ENCODE data around the gene TRIM7.

Gene TRIM7

DNA sequence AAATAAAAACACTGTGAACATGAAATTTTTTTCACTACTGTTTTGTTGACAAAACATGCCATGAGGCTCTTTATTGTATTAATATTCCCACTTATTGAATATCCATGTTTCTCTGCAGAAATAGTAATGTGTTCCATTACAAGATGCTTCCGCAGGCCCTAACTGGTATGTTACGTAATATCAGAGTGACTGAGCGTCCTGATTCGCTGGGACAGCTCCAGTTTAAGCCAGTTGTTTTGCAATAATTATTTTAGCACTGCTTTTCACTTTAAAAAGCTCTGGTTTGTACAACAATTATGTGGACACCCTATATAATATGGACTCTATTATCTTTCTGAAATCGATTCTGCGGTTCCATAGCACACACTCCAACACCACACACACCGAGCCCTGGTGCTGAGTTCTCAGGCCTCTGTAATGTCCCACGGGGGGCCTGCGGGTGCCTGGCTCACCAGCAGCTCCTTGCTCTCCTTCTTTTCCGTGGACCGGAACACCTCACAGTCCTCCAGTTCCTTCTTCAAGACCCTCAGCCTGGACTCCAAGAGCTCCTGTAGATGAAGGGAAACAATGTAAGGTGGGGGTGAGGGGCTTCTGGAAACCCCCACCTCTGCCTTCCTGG, 1.8 kb downstream of the TRIM7 start:
- H3K4me1 ChIP-seq (ENCODE audit: control insufficient read depth in 2 of 2, insufficient read depth in 2 of 2, low read length in 2 of 2) = peaks cover 17 to 33% of the 10 kb centered on the region in 2 donors
- H3K27ac ChIP-seq (ENCODE audit: low read depth in 2 of 2, low read length in 2 of 2) = peak overlapping the region in 1 of 2 donors; percentile 16
- H3K27me3 ChIP-seq (ENCODE audit: control insufficient read depth in 2 of 2, insufficient read depth in 2 of 2, low read length in 2 of 2) = peaks cover 0 to 7% of the 10 kb centered on the region in 2 donors
- no peaks in the 10 kb centered on the region for H3K36me3 ChIP-seq (ENCODE audit: control insufficient read depth in 2 of 2, insufficient read depth in 2 of 2, low read length in 2 of 2)
- H3K9ac ChIP-seq (ENCODE audit: low read depth in 1 of 2, low read length in 2 of 2) = no peak overlapping the region
- no peak overlapping the region for H3K4me3 ChIP-seq (ENCODE audit: low read length in 2 of 2)
- no peaks in the 10 kb centered on the region for H3K9me3 ChIP-seq (ENCODE audit: control insufficient read depth in 2 of 2, low read length in 2 of 2)

- Histone ChIP-seq H3K9ac (ENCODE audit: low read depth in 1 of 2, low read length in 2 of 2) (no peak overlapping the region), H3K4me1 (ENCODE audit: control insufficient read depth in 2 of 2, insufficient read depth in 2 of 2, low read length in 2 of 2) (peaks cover 9 to 26% of the 10 kb centered on the region in 2 donors), H3K9me3 (ENCODE audit: control insufficient read depth in 2 of 2, low read length in 2 of 2) (no peaks in the 10 kb centered on the region), H3K4me3 (ENCODE audit: low read length in 2 of 2) (no peak overlapping the region), H3K36me3 (ENCODE audit: control insufficient read depth in 2 of 2, insufficient read depth in 2 of 2, low read length in 2 of 2) (no peaks in the 10 kb centered on the region), H3K27me3 (ENCODE audit: control insufficient read depth in 2 of 2, insufficient read depth in 2 of 2, low read length in 2 of 2) (peaks cover 0 to 4% of the 10 kb centered on the region in 2 donors), H3K27ac (ENCODE audit: low read depth in 2 of 2, low read length in 2 of 2) (no peak overlapping the region)
Observed at GRCh38 chr5:181200816-181201215, 4.2 kb downstream of the TRIM7 start.

DNA sequence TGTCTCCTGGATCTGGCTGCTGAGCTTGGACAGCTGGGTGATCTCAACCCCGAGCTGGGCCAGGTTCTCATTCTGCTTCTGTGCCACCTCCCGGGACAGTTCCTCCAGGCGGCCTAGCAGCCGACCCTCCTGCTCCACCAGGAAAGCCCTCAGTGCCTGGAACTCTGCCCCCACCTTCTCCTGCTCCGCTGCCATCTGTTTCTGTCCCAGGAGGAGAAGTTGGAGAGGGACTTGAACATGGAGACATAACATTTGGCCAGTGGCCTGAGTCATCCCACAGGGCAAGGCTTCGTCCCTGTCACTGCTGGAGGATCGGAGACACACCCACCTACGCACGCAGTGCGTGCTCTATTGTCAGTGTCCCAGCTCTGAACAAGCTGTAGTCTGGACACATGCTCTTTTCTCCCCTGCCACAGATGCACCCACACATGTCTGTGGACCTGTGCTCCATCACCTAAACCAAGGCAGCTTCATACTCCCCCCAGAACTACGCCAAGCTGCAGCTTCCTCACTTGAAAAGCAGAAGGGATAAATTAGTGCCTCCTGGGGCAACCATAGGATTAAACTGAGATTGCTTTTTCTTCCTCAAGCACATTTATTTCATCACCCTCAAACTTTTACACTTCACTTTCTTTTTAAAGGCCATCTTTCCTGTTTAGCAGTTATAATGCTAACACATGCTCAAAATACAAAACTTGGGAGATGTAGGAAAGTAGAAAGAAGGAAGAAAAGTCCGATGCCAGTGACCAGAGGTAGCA, 4.9 kb downstream of the TRIM7 start:
- no peaks in the 10 kb centered on the region for H3K9me3 ChIP-seq (ENCODE audit: control insufficient read depth in 2 of 2, low read length in 2 of 2)
- H3K27me3 ChIP-seq (ENCODE audit: control insufficient read depth in 2 of 2, insufficient read depth in 2 of 2, low read length in 2 of 2) = peaks cover 0 to 3% of the 10 kb centered on the region in 2 donors
- H3K9ac ChIP-seq (ENCODE audit: low read depth in 1 of 2, low read length in 2 of 2) = no peak overlapping the region
- H3K36me3 ChIP-seq (ENCODE audit: control insufficient read depth in 2 of 2, insufficient read depth in 2 of 2, low read length in 2 of 2) = no peaks in the 10 kb centered on the region
- H3K27ac ChIP-seq (ENCODE audit: low read depth in 2 of 2, low read length in 2 of 2) = no peak overlapping the region
- H3K4me3 ChIP-seq (ENCODE audit: low read length in 2 of 2) = no peak overlapping the region
- peaks cover 4 to 20% of the 10 kb centered on the region in 2 donors for H3K4me1 ChIP-seq (ENCODE audit: control insufficient read depth in 2 of 2, insufficient read depth in 2 of 2, low read length in 2 of 2)

GRCh38 chr5:181198905-181199519, 6.0 kb downstream of the TRIM7 start:
- H3K9ac ChIP-seq (ENCODE audit: low read depth in 1 of 2, low read length in 2 of 2) = no peak overlapping the region
- H3K36me3 ChIP-seq (ENCODE audit: control insufficient read depth in 2 of 2, insufficient read depth in 2 of 2, low read length in 2 of 2) = no peaks in the 10 kb centered on the region
- no peaks in the 10 kb centered on the region for H3K9me3 ChIP-seq (ENCODE audit: control insufficient read depth in 2 of 2, low read length in 2 of 2)
- H3K4me1 ChIP-seq (ENCODE audit: control insufficient read depth in 2 of 2, insufficient read depth in 2 of 2, low read length in 2 of 2) = peaks cover 0 to 16% of the 10 kb centered on the region in 2 donors
- no peak overlapping the region for H3K27ac ChIP-seq (ENCODE audit: low read depth in 2 of 2, low read length in 2 of 2)
- H3K4me3 ChIP-seq (ENCODE audit: low read length in 2 of 2) = no peak overlapping the region
- peaks cover 0 to 3% of the 10 kb centered on the region in 2 donors for H3K27me3 ChIP-seq (ENCODE audit: control insufficient read depth in 2 of 2, insufficient read depth in 2 of 2, low read length in 2 of 2)

GRCh38 chr5:181198106-181198685, 6.8 kb downstream of the TRIM7 start:
- H3K36me3 ChIP-seq (ENCODE audit: control insufficient read depth in 2 of 2, insufficient read depth in 2 of 2, low read length in 2 of 2) = no peaks in the 10 kb centered on the region
- no peaks in the 10 kb centered on the region for H3K27me3 ChIP-seq (ENCODE audit: control insufficient read depth in 2 of 2, insufficient read depth in 2 of 2, low read length in 2 of 2)
- H3K4me3 ChIP-seq (ENCODE audit: low read length in 2 of 2) = no peak overlapping the region

GRCh38 chr5:181197326-181197951, 7.6 kb downstream of the TRIM7 start:
- no peaks in the 10 kb centered on the region for H3K27me3 ChIP-seq (ENCODE audit: control insufficient read depth in 2 of 2, insufficient read depth in 2 of 2, low read length in 2 of 2)
- peaks cover 2 to 11% of the 10 kb centered on the region in 2 donors for H3K4me1 ChIP-seq (ENCODE audit: control insufficient read depth in 2 of 2, insufficient read depth in 2 of 2, low read length in 2 of 2)
- H3K9me3 ChIP-seq (ENCODE audit: control insufficient read depth in 2 of 2, low read length in 2 of 2) = no peaks in the 10 kb centered on the region
- H3K27ac ChIP-seq (ENCODE audit: low read depth in 2 of 2, low read length in 2 of 2) = no peak overlapping the region
- no peaks in the 10 kb centered on the region for H3K36me3 ChIP-seq (ENCODE audit: control insufficient read depth in 2 of 2, insufficient read depth in 2 of 2, low read length in 2 of 2)
- no peak overlapping the region for H3K4me3 ChIP-seq (ENCODE audit: low read length in 2 of 2)
- H3K9ac ChIP-seq (ENCODE audit: low read depth in 1 of 2, low read length in 2 of 2) = no peak overlapping the region

More at GRCh38 chr5:181198106-181198685, 6.8 kb downstream of the TRIM7 start:
- Histone ChIP-seq H3K9me3 (ENCODE audit: control insufficient read depth in 2 of 2, low read length in 2 of 2) (no peaks in the 10 kb centered on the region), H3K9ac (ENCODE audit: low read depth in 1 of 2, low read length in 2 of 2) (no peak overlapping the region), H3K4me1 (ENCODE audit: control insufficient read depth in 2 of 2, insufficient read depth in 2 of 2, low read length in 2 of 2) (peaks cover 0 to 12% of the 10 kb centered on the region in 2 donors), H3K27ac (ENCODE audit: low read depth in 2 of 2, low read length in 2 of 2) (no peak overlapping the region)

GRCh38 chr5:181195249-181195761, 9.7 kb downstream of the TRIM7 start:
- Histone ChIP-seq H3K4me3 (ENCODE audit: low read length in 2 of 2) (no peak overlapping the region), H3K27me3 (ENCODE audit: control insufficient read depth in 2 of 2, insufficient read depth in 2 of 2, low read length in 2 of 2) (no peaks in the 10 kb centered on the region), H3K9me3 (ENCODE audit: control insufficient read depth in 2 of 2, low read length in 2 of 2) (no peaks in the 10 kb centered on the region), H3K9ac (ENCODE audit: low read depth in 1 of 2, low read length in 2 of 2) (no peak overlapping the region), H3K4me1 (ENCODE audit: control insufficient read depth in 2 of 2, insufficient read depth in 2 of 2, low read length in 2 of 2) (peaks cover 5 to 11% of the 10 kb centered on the region in 2 donors), H3K36me3 (ENCODE audit: control insufficient read depth in 2 of 2, insufficient read depth in 2 of 2, low read length in 2 of 2) (no peaks in the 10 kb centered on the region), H3K27ac (ENCODE audit: low read depth in 2 of 2, low read length in 2 of 2) (no peak overlapping the region)

DNA sequence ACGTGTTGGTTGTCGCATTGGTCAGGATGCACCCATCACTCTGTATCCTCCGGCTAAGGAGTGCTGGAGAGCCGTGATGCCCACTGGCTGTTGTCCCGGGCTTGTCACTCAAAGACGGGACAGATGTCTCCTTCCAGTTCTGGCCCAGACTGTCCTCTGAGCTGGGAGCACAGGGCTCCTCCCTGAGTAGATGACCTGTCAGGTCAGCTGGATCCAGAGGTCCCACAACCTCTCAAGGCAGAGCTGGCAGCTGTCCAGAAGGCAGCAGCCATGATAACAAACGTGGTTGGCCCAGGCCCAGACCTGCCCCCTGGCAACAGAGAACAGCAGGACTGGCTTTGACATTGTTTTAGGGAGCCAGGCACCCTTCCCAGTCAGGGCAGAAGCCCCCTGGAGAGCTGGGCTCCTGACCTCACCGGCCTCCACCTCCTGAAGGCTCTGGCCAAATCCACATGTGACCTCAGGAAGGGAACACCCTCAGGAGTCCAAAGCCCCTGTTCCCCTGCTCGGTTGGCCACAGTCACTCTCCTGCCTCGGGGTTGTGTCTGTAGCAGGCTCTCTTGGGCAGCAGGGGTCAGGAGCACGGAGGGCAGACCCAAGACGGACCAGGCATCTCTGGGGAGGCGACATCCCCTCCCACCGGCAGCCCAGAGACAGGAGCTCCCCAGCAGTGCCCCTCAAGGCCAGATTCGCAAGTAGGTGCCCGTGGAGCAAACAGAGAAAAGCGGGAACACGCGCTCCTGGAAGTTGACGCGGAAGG, 10.3 kb downstream of the TRIM7 start:
- Histone ChIP-seq H3K27ac (ENCODE audit: low read depth in 2 of 2, low read length in 2 of 2) (no peak overlapping the region), H3K27me3 (ENCODE audit: control insufficient read depth in 2 of 2, insufficient read depth in 2 of 2, low read length in 2 of 2) (no peaks in the 10 kb centered on the region), H3K9me3 (ENCODE audit: control insufficient read depth in 2 of 2, low read length in 2 of 2) (no peaks in the 10 kb centered on the region), H3K4me1 (ENCODE audit: control insufficient read depth in 2 of 2, insufficient read depth in 2 of 2, low read length in 2 of 2) (peaks cover 10 to 12% of the 10 kb centered on the region in 2 donors), H3K36me3 (ENCODE audit: control insufficient read depth in 2 of 2, insufficient read depth in 2 of 2, low read length in 2 of 2) (no peaks in the 10 kb centered on the region), H3K9ac (ENCODE audit: low read depth in 1 of 2, low read length in 2 of 2) (no peak overlapping the region), H3K4me3 (ENCODE audit: low read length in 2 of 2) (no peak overlapping the region)

DNA sequence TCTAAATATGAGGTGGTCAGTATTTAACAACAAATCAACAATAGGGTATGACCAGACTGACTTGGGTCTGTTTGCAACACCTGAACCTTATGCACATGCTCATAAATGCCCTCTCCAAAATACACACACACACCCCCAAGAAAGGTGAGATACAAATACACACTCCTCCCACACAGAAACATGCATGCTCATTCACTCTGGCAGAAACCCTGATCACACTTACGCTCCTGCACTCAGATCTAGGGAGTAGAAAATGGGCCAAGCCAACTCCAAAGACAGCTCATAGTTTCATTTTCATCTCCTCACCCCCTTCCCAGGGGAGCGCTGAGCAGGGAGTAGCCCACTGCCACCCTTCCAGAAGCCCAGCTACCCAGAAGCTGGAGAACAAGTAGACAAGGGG, 11.3 kb downstream of the TRIM7 start:
- Histone ChIP-seq H3K9me3 (ENCODE audit: control insufficient read depth in 2 of 2, low read length in 2 of 2) (no peaks in the 10 kb centered on the region), H3K27ac (ENCODE audit: low read depth in 2 of 2, low read length in 2 of 2) (no peak overlapping the region), H3K9ac (ENCODE audit: low read depth in 1 of 2, low read length in 2 of 2) (no peak overlapping the region)

More for the DNA sequence above, 11.3 kb downstream of the TRIM7 start:
- no peak overlapping the region for H3K4me3 ChIP-seq (ENCODE audit: low read length in 2 of 2)
- no peaks in the 10 kb centered on the region for H3K36me3 ChIP-seq (ENCODE audit: control insufficient read depth in 2 of 2, insufficient read depth in 2 of 2, low read length in 2 of 2)
- H3K4me1 ChIP-seq (ENCODE audit: control insufficient read depth in 2 of 2, insufficient read depth in 2 of 2, low read length in 2 of 2) = peaks cover 12% of the 10 kb centered on the region in 2 donors
- H3K27me3 ChIP-seq (ENCODE audit: control insufficient read depth in 2 of 2, insufficient read depth in 2 of 2, low read length in 2 of 2) = no peaks in the 10 kb centered on the region

Data from mucosa of rectum (tissue), 2 donors.